ENCODE data around the gene PDAP1.

DNA sequence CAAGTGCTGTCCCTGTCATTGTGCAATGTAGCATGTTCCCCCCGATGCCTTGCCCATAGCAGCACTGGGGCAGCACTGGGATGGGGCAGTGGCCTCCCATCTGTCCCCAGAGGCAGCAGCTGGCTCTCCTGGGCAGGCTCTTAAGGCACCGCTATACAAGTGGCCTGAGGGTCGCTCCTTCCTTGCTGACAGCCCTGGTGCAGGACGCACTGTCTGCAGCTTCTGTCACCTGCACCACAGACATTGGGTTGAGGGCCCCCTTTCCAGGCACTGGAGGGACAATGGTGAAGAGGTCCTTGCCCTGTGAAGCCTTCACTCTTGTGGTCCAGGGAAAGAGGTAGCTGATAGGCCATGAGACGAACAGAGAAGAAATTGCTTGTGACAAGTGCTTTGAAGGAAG is 40.9 kb upstream of the PDAP1 start:
- TF ChIP-seq, protein P1, sequence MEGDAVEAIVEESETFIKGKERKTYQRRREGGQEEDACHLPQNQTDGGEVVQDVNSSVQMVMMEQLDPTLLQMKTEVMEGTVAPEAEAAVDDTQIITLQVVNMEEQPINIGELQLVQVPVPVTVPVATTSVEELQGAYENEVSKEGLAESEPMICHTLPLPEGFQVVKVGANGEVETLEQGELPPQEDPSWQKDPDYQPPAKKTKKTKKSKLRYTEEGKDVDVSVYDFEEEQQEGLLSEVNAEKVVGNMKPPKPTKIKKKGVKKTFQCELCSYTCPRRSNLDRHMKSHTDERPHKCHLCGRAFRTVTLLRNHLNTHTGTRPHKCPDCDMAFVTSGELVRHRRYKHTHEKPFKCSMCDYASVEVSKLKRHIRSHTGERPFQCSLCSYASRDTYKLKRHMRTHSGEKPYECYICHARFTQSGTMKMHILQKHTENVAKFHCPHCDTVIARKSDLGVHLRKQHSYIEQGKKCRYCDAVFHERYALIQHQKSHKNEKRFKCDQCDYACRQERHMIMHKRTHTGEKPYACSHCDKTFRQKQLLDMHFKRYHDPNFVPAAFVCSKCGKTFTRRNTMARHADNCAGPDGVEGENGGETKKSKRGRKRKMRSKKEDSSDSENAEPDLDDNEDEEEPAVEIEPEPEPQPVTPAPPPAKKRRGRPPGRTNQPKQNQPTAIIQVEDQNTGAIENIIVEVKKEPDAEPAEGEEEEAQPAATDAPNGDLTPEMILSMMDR (IDR thresholded peaks at IDR 0.05), result no peak
- TF ChIP-seq REST (IDR thresholded peaks at IDR 0.05) (no peak), JUNB (IDR thresholded peaks at IDR 0.05) (no peak), POLR2A (IDR thresholded peaks at IDR 0.05; ENCODE audit: low read length) (no peak), RFX5 (IDR thresholded peaks at IDR 0.05) (no peak), RCOR1 (IDR thresholded peaks at IDR 0.05; ENCODE audit: low read depth, low read length) (no peak), CHD4 (IDR thresholded peaks at IDR 0.05; ENCODE audit: borderline replicate concordance) (no peak), CHD2 (IDR thresholded peaks at IDR 0.05; ENCODE audit: low read length, partially characterized antibody) (no peak)
- TF ChIP-seq, protein P2, sequence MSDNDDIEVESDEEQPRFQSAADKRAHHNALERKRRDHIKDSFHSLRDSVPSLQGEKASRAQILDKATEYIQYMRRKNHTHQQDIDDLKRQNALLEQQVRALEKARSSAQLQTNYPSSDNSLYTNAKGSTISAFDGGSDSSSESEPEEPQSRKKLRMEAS (IDR thresholded peaks at IDR 0.05), result no peak
